ENCODE data around the gene JAK1. TPM values are rescaled to one million over a fixed set of nuclear protein-coding genes. Genes with fewer than 3 reads are reported as not detected.
A peak's percentile ranks its signal among the peaks of the same experiment; 100 is the strongest.

Gene JAK1
- polyA plus RNA-seq, 3 donors: 29.5 to 79.6 (median 73.2) TPM

DNA sequence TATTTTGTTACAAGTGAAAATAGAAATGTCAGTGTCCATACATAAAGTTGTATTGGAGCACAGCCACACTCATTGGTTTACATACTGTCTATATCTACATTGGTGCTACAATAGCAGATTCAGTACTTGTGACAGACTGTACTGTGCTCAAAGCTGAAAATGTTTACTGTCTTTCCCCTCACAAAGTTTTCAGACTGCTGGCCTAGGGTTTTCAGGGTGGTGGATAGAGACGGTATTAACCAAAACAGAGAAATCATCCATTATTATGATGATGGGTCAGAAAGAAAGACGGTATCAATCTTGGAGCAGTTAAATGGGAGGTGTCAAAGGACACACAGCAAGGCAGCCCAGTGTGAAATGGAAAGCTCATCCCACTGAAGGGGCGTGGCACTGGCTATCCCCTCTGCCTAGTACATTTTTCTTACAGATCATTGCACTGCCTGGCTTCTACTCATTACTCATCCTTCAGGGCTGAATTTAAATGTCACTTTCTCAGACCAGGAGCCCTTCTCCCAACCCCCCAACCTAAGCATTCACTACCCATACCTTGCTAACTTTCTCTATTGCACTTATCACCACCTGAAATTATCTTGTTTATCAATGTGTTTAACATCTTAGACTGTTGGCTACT lies 10.2 kb downstream of the JAK1 start:
- no peak overlapping the region for H3K27ac ChIP-seq (ENCODE audit: low read depth, low read length)
- WGBS, 3 donors: 58 to 68% (median 66%) methylated on average over 3 of the region's 3 CpGs

DNA sequence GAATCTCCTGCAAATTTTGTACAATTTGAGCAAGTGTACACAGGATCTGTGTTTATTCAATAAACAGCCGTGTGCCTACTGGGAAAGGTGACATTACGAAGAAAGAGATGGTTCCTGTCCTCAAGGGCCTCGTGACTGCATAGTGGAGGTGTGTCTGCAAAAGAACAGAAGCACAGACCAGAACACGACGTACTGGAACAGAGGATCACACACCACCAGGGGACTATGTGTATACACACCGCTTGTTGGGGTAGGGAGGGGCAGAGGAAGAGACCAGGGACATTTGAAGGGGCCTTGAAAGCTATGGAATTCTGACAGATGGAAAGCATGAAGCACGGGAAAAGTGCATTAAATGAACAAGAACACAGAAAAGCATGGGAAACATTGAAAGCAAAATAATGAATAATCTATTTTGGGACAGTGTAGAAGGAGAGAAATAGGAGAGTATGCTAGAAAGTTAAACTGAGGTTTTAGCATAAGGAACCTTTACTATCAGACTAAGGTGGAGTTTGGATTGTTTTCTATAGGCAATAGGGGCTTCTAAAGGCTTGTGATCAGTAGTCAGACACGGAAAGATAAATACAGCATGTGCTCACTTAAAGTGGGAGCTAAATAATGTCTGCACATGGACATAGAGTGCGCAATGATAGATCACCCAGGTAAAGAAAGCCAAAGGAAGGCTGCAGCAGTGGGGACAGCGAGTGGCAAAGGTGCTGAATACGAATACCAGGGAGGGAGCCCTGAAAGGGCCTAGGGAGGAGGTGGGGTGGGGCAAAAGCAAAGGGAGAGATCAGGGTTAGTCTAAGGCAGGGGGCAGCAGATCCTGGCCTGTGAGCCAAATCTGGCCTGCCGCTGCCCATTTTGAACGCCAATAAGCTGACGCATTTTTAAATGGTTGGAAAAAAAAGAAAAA lies 11.0 kb downstream of the JAK1 start:
- WGBS, 3 donors: 52 to 72% (median 70%) methylated on average over 14 of the region's 14 CpGs
- H3K27ac ChIP-seq (ENCODE audit: low read depth, low read length): no peak overlapping the region

DNA sequence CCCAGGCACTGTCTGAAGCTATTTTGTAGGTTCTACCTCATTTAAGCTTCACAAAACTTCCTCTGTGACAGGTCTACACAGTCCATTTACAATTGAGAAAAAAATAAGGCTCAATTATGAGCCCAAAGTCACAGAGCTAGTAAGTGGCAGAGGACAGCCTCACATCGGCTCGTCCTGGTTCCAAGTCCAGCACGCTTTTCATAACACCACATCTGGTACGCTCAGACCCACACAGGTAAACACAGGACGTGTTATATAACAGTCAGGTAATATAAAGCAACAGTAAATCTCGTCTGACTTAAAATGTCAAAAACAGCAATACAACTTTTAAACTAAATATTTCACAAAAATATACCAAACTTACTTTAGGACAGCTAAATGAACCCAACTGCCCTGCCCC lies 13.1 kb downstream of the JAK1 start:
- 34 to 80% (median 75%) methylated on average over 6 of the region's 6 CpGs for WGBS, 3 donors
- no peak overlapping the region for H3K27ac ChIP-seq (ENCODE audit: low read depth, low read length)

- 58 to 78% (median 76%) methylated on average over 6 of the region's 6 CpGs for WGBS, 3 donors
These were observed 16.0 kb downstream of the JAK1 start for GRCh38 chr1:64950284-64950809.

DNA sequence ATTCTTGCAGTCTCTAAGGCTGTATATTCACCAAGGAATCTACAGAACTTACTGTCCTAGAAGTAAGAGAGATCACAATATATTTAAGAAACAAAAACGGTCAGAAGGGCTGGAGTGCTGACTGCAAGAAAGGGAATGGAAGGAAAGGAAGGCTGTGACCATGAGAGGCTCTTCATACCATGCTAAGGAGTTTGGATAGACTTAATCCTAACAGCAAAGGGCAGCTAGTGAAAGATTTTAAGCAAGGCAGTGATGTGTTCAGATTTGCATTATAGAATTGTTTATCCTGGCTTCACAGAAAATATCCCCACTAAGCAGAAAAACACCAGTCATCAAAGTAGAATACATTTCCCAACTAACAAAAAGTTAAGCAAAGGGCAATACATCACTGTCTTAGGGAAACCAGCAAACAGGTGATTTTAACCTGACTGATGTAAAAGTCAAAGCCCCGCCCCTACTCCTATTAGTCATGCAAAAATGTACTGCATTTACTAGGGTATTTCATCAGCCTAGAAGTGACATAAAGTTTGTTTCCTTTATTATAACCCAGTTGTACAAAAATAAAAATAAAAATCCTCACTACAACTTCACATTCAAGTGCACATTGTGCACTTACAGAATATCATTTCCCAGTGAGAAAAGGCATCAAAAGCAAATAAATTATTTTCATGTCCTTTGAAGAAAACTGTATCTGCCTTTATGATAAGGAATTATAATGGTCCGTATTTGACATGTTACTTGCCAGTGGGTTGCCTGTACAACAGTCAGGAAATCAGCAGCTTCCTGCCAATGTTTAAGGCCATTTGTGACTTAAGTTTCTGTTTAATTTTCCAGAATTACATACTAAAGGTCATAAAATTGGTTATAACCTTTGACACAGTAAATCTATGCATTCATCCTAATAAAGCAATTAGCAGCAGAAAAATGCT lies 17.2 kb downstream of the JAK1 start:
- H3K27ac ChIP-seq (ENCODE audit: low read depth, low read length): no peak overlapping the region
- WGBS, 3 donors: 38 to 47% (median 41%) methylated on average over 3 of the region's 3 CpGs

More at GRCh38 chr1:64950284-64950809, 16.0 kb downstream of the JAK1 start:
- H3K27ac ChIP-seq (ENCODE audit: low read depth, low read length): no peak overlapping the region

DNA sequence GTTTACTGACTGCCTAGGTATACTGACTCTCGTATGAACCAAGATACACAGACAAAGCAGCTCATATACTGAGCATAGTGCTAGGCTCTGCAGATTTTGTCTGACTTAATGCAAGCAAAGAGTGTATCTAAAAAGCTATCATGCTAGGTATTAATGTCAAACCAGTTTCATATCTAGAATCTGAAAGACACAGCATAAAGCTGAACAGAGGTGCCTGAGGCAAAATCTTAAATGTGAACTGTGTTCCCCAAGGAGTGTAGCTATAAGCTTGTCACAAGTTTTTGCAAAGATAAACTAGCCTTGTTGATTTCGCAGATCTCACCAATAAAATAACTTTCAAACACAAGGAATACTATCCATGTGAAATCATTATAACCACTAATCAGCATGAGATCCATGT lies 18.1 kb downstream of the JAK1 start:
- no peak overlapping the region for H3K27ac ChIP-seq (ENCODE audit: low read depth, low read length)
- WGBS, 3 donors: 60 to 90% (median 89%) methylated on average over 2 of the region's 2 CpGs

DNA sequence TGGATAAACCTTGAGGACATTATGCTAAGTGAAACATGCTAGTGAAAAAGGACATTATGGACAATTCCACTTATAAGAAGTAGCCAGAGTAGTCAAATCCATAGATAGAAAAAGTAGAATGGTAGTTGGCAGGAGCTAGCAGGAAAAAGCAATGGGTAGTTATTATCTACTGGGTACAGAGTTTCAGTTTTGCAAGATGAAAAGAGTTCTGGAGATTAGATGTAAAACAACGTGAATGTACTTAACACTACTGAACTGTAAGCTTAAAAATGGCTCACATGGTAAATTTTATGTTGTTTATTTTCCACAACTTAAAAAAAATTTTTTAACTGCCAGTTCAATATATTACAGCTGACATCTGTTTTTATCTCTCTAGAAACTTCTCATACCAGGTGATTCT lies 19.4 kb downstream of the JAK1 start:
- WGBS, 3 donors: 0 to 46% (median 36%) methylated on average over 1 of the region's 1 CpG
- no peak overlapping the region for H3K27ac ChIP-seq (ENCODE audit: low read depth, low read length)

GRCh38 chr1:64944913-64945312 lies 21.4 kb downstream of the JAK1 start:
- WGBS, 3 donors: 63 to 87% (median 80%) methylated on average over 6 of the region's 6 CpGs
- H3K27ac ChIP-seq (ENCODE audit: low read depth, low read length): no peak overlapping the region

DNA sequence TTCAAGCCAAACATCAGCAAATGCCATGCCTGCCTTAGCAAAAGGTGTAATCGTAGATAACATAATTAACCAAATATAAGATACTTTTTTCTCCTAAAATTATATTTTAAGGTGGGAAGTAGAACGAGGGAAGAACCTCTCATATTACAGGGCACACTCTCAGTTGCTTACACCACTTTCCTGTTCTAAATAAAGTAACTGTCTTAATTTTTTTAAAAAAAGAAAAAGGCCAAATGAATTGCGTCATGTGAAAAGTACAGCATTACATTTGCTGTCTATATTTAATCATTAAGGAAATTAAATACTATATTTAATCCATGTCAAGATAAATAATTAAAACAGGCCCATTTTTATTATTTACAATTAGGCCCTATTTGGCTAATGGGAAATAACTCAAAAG lies 23.7 kb downstream of the JAK1 start:
- WGBS, 3 donors: 32% methylated on average over 3 of the region's 3 CpGs

DNA sequence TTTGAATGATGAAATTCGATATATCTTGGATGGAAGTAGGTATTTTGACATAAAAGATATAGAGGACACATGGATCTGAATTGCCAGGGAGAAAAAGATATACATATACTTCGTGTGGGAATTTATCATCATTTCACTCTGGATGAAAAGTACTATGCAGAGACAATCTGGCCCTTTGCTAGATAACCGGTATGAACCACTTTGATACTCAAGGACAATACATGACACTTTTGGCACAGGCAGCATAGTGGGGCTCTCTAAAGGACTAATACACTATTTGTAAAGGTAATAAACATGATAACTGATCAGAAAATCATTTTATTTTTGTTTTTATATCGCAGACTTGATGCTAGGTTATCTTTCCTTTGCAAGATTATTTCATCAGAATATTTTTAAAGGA lies 24.2 kb downstream of the JAK1 start:
- 53 to 89% (median 87%) methylated on average over 4 of the region's 4 CpGs for WGBS, 3 donors
- H3K27ac ChIP-seq (ENCODE audit: low read depth, low read length): no peak overlapping the region

More for the DNA sequence above, 23.7 kb downstream of the JAK1 start:
- H3K27ac ChIP-seq (ENCODE audit: low read depth, low read length): no peak overlapping the region

GRCh38 chr1:64941461-64942117 lies 24.8 kb downstream of the JAK1 start:
- WGBS, 3 donors: 49 to 72% (median 60%) methylated on average over 5 of the region's 5 CpGs
- no peak overlapping the region for H3K27ac ChIP-seq (ENCODE audit: low read depth, low read length)

DNA sequence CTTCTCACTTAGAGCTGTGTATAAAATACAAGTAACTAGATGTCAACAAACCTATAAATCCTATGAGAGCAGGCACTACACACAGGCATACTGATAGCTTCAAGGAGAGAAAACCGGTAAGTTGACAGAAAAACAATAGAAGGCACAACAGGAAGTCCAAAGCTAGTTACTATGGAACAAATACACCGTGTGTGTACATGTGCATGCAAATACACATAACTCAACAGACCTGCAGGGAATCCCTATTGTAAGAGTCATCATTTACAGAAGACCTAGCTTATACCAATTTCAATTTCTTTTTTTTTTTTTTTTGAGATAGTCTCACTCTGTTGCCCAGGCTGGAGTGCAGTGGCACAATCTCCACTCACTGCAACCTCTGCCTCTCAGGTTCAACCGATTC lies 26.3 kb downstream of the JAK1 start:
- 61 to 75% (median 64%) methylated on average over 3 of the region's 3 CpGs for WGBS, 3 donors

DNA sequence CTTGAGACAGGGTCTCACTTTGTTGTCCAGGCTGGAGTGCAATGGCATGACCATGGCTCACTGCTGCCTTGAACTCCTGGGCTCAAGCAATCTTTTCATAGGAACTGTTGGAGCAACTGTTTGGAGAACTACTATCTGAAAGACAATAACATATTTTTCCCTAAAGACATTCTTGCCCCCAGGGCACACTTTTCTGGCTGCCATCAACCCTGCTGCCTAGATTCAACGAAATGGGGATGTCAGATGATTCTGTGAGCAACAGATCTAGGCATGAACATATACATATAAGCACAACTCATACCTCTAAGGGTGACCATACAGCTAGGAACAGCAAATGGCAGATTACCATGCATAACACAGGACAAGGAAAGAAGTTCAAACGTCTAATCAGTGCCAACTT lies 27.4 kb downstream of the JAK1 start:
- H3K27ac ChIP-seq (ENCODE audit: low read depth, low read length): no peak overlapping the region
- WGBS, 3 donors: 58 to 77% (median 65%) methylated on average over 2 of the region's 2 CpGs

More for the DNA sequence above, 26.3 kb downstream of the JAK1 start:
- no peak overlapping the region for H3K27ac ChIP-seq (ENCODE audit: low read depth, low read length)

DNA sequence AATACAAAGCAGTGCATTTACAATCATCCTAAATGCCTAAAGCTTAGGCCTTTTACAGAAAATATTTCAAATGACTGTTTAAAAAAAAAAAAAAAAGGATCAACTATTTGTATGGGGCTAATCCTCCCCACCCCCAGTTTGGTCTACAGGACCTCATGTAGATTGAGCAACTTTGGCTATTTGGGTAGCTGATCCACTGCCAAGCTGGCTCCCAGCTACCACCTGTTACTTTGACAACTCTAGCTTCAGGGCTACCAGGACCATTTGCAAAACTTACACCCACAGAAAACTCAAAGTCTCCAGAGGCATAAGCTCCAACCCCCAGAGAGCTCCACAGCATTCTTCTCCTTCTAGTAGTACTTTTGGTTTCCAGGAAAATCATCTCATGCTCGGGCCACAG lies 29.4 kb downstream of the JAK1 start:
- no peak overlapping the region for H3K27ac ChIP-seq (ENCODE audit: low read depth, low read length)
- WGBS, 3 donors: 69 to 85% (median 78%) methylated on average over 1 of the region's 1 CpG

GRCh38 chr1:64935551-64936155 lies 30.7 kb downstream of the JAK1 start:
- 72 to 85% (median 77%) methylated on average over 9 of the region's 9 CpGs for WGBS, 3 donors

GRCh38 chr1:64934878-64935275 lies 31.5 kb downstream of the JAK1 start:
- 66 to 87% (median 85%) methylated on average over 1 of the region's 1 CpG for WGBS, 3 donors
- no peak overlapping the region for H3K27ac ChIP-seq (ENCODE audit: low read depth, low read length)

More at GRCh38 chr1:64935551-64936155, 30.7 kb downstream of the JAK1 start:
- H3K27ac ChIP-seq (ENCODE audit: low read depth, low read length): no peak overlapping the region

DNA sequence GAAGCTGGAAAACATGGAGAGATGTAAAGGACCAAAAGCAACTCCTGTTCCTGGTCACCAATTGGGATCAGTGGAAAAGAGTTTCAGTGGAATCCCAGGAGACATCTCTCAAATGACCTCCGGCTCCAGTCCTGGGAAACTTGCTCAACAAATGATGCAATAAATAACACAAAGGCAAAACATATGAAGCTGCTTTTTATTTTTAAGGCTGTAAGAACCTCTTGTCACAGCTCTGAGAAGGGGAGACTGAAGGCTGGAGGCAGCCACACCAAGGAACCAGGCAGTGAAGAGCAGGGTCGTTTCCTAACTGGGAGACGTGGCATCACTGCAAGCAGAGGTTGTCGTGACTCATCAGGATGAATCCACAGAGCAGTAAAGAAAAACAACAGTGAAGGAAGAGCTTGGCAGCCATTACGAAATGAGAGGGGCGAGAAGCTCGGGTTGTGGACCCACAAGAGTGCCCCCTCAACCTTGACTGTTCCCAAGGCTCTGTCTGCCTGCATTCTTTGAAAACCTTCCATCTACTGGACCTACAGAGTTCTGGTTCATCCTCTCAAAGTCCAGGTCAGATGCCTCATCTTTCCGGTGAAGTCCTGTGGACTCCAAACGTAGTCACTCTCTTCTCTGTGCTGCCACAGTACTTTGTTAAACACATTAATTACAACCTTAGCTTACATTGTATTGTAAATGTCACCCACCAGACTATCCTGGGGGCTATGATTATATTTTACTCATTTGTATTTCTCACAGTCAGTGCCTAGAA lies 32.1 kb downstream of the JAK1 start:
- WGBS, 3 donors: 39 to 72% (median 41%) methylated on average over 9 of the region's 9 CpGs
- peak overlapping the region; percentile 73 for H3K27ac ChIP-seq (ENCODE audit: low read depth, low read length)

All from adipose tissue (tissue), 3 donors.